ENCODE results near the gene STK17B. TPM values are rescaled to one million over a fixed set of nuclear protein-coding genes. Genes with fewer than 3 reads are reported as not detected.

Gene STK17B
- total and polyA plus RNA-seq, 2 of the 8 experiments (the other 6 are each of a cell fraction or from before 2014, with no cell fraction given) = 1.8 to 10.5 TPM

- Histone ChIP-seq H2BK5ac (ENCODE audit: low read depth, low read length) (peak overlapping the region; percentile 75; the same call in 1 of the 2 replicates), H4K91ac (replicated peaks; ENCODE audit: insufficient read length, low read length) (peak overlapping the region; percentile 58), H3K23ac (ENCODE audit: insufficient read length) (no peak overlapping the region), H3K79me1 (ENCODE audit: low read depth, low read length) (no peaks in the 10 kb centered on the region), H2AFZ (ENCODE audit: low read length) (peak overlapping the region; percentile 46; the same call in 1 of the 2 replicates), H2BK12ac (ENCODE audit: low read depth, low read length) (peak overlapping the region; percentile 95), H3K4me3 (ENCODE audit: extremely low read depth in 1 of 4, insufficient read depth in 2 of 4, low read depth in 3 of 4, low read length in 4 of 4) (peak overlapping the region in 3 of 4 experiments; percentile 13 to 28 (median 14); a peak in 1 of 8 replicates), H3K9ac (replicated peaks in 1 of 4; ENCODE audit: extremely low read depth in 1 of 4, low read depth in 3 of 4, low read length in 3 of 4) (0 out of 7 replicates have a peak overlapping the region, but pooled peaks of 1 of the 4 experiments have one; percentile 27), H3K27me3 (replicated peaks in 1 of 4; ENCODE audit: control insufficient read depth in 3 of 4, extremely low read depth in 1 of 4, insufficient read depth in 3 of 4, low read length in 3 of 4) (no peaks in the 10 kb centered on the region), H3K4ac (replicated peaks; ENCODE audit: insufficient read length, low read depth, low read length) (no peak overlapping the region), H3K18ac (ENCODE audit: extremely low read depth, low read length) (peak overlapping the region; percentile 65; the same call in 1 of the 2 replicates), H3K79me2 (ENCODE audit: control insufficient read depth in 1 of 2, insufficient read depth in 2 of 2, low read length in 2 of 2) (no peaks in the 10 kb centered on the region), H3K23me2 (ENCODE audit: low read depth, low read length) (no peaks in the 10 kb centered on the region; the same call in 1 of the 2 replicates), H3K56ac (replicated peaks; ENCODE audit: insufficient read length, low read depth, low read length) (no peak overlapping the region), H3K36me3 (ENCODE audit: control insufficient read depth in 2 of 4, insufficient read depth in 4 of 4, low read length in 3 of 4) (no peaks in the 10 kb centered on the region), H2BK15ac (ENCODE audit: low read length) (no peak overlapping the region), H4K8ac (ENCODE audit: extremely low read depth, insufficient read depth, low read length) (no peak overlapping the region), H4K20me1 (replicated peaks in 1 of 2; ENCODE audit: control insufficient read depth in 1 of 2, insufficient read depth in 2 of 2, low read length in 2 of 2) (no peaks in the 10 kb centered on the region), H3K4me2 (ENCODE audit: insufficient read depth in 1 of 2, low read depth in 2 of 2, low read length in 2 of 2) (peak overlapping the region; percentile 39 to 59), H2BK20ac (ENCODE audit: low read length) (peak overlapping the region; percentile 93), H3K9me3 (ENCODE audit: insufficient read depth in 2 of 2, low read depth in 1 of 2, low read length in 1 of 2) (no peaks in the 10 kb centered on the region; a peak in 1 of 4 replicates), H2BK120ac (replicated peaks; ENCODE audit: low read depth, low read length) (peak overlapping the region; percentile 86), H3K27ac (ENCODE audit: low read depth, low read length) (peak overlapping the region; percentile 64; the same call in 1 of the 2 replicates), H3K4me1 (replicated peaks in 1 of 4; ENCODE audit: control insufficient read depth in 3 of 4, insufficient read depth in 4 of 4, low read length in 3 of 4) (peaks cover 4 to 10% (median 9%) of the 10 kb centered on the region in 4 experiments; a peak in 5 of 7 replicates), H3K14ac (ENCODE audit: insufficient read length) (no peak overlapping the region), H2AK5ac (ENCODE audit: low read depth, low read length) (no peak overlapping the region), H4K5ac (ENCODE audit: insufficient read length, low read depth, low read length) (no peak overlapping the region)
- ChIA-PET POLR2A (ENCODE audit: partially characterized antibody) (interaction anchor here (0.5 kb wide), 1 partner anchor 8 kb away, joined by 5 read pairs; no protein-coding TSS in a partner anchor), CTCF (ENCODE audit: partially characterized antibody) (interaction anchor here (0.6 to 3.2 kb wide), 7 partner anchors 10 to 182 kb away, joined by 3 to 25 read pairs (median 4); partner anchors contain the start of gene DNAH7)
- DNase-seq (ENCODE audit: low read depth in 1 of 2, low spot score in 2 of 2) (no peak), FAIRE-seq (peak; percentile 96)
- 30% methylated on average over 5 of the region's 5 CpGs; no CpG with 5 or more reads in 1 of the 2 experiments for WGBS, 2 experiments (ENCODE audit: extremely low coverage in 1 of 2, insufficient coverage in 1 of 2, insufficient read length in 1 of 2, insufficient replicate concordance in 2 of 2, low coverage in 1 of 2, low lambda C conversion rate in 2 of 2, missing lambda C conversion rate in 1 of 2)
- no peak for TF ChIP-seq POLR2AphosphoS5 (IDR thresholded peaks at IDR 0.05; ENCODE audit: low read depth, low read length)
- no peak for TF ChIP-seq MAFK (IDR thresholded peaks at IDR 0.05; ENCODE audit: low read depth, low read length)
Measured at GRCh38 chr2:196096982-196097745, 74.2 kb downstream of the STK17B start.

Data from H1 (cell line).